Spinal cord (tissue), 10 donors: Measurements from ENCODE around the gene FBXW8. TPM values are rescaled to one million over a fixed set of nuclear protein-coding genes. Genes with fewer than 3 reads are reported as not detected.

Experiments used
- DNase-seq, 6 donors: peaks; one replicate each; pipeline versions ENCODE4 v3.0.0 to v3.0.0-alpha.2; 2013 to 2015; ENCODE audit warnings: low spot score in 6 of 6, low read depth in 4 of 6
- H3K27ac ChIP-seq: one replicate; pipeline ENCODE4 v1.5.1; 2013; ENCODE audit warnings: low read depth, low read length, control low read depth
- H3K27me3 ChIP-seq: one replicate; pipeline ENCODE4 v1.6.1; 2013; ENCODE audit warnings: low read length; ENCODE audit not compliant: control insufficient read depth, insufficient read depth
- H3K36me3 ChIP-seq: one replicate; pipeline ENCODE4 v1.6.1; 2013; ENCODE audit warnings: low read length; ENCODE audit not compliant: control insufficient read depth, insufficient read depth
- H3K4me1 ChIP-seq: one replicate; pipeline ENCODE4 v1.6.1; 2013; ENCODE audit warnings: low read length; ENCODE audit not compliant: control insufficient read depth, insufficient read depth
- H3K4me3 ChIP-seq: one replicate; pipeline ENCODE4 v1.5.1; 2013; ENCODE audit warnings: low read depth, low read length, control low read depth
- H3K9me3 ChIP-seq: one replicate; pipeline ENCODE4 v1.6.1; 2013; ENCODE audit warnings: low read length; ENCODE audit not compliant: control insufficient read depth, insufficient read depth
- WGBS: methylation state at CpG from one replicate; pipeline ENCODE4 v1.1.5; 2013; ENCODE audit warnings: missing lambda C conversion rate; ENCODE audit not compliant: insufficient coverage; 5-methylcytosine and 5-hydroxymethylcytosine counted together
- polyA plus RNA-seq, 2 donors: library from polyadenylated mRNA; unstranded; fragments of 120-200 nt; gene quantifications; one replicate each; pipeline ENCODE4 v1.2.1, GENCODE V29; 2013; ENCODE audit not compliant: insufficient read length in 2 of 2
- total RNA-seq, 2 donors: library from RNA; depleted of rRNA in 1 of 2; stranded (reverse); fragments of 120-200 nt in 1 of 2; fragments of >200 nt in 1 of 2; gene quantifications; one replicate each; pipeline versions ENCODE4 v1.2.3 to v1.2.4, GENCODE V29; 2013 to 2014
- donor health status: healthy.

The FBXW8 gene
- total and polyA plus RNA-seq, 4 donors = 9.3 to 18.2 (median 17.3) TPM

DNA sequence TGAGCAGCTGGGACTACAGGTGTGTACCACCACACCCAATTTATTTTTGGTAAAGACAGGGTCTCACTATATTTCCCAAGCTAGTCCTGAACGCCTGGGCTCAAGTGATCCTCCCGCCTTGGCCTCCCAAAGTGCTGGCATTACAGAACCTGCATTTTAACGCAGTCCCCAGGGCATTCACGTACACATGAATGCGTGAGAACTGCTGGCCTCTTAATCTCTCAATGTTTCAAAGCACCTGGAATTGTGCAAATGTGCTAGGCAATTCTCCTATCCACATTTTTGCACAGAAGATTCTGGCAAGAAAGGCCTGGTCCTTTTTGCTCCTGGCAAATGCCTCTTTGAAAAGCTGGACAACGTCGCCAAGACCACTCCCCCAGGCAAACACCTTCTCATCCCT, 153.3 kb downstream of the FBXW8 start:
- DNase-seq = no peak
- H3K27ac ChIP-seq = no peak overlapping the region
- 88% methylated on average over 6 of the region's 7 CpGs for WGBS
- H3K9me3 ChIP-seq = no peaks in the 10 kb centered on the region
- peaks cover 36% of the 10 kb centered on the region for H3K4me1 ChIP-seq
- H3K36me3 ChIP-seq = no peaks in the 10 kb centered on the region
- H3K27me3 ChIP-seq = no peaks in the 10 kb centered on the region
- H3K4me3 ChIP-seq = no peak overlapping the region

- no peaks in the 10 kb centered on the region for H3K9me3 ChIP-seq
- H3K4me1 ChIP-seq = peaks cover 31% of the 10 kb centered on the region
- H3K27me3 ChIP-seq = no peaks in the 10 kb centered on the region
- H3K36me3 ChIP-seq = no peaks in the 10 kb centered on the region
- DNase-seq = no peak
- no peak overlapping the region for H3K27ac ChIP-seq
- 90% methylated on average over 2 of the region's 2 CpGs for WGBS
- H3K4me3 ChIP-seq = no peak overlapping the region
Observed at GRCh38 chr12:117064596-117064995, 153.8 kb downstream of the FBXW8 start.

GRCh38 chr12:117067016-117067415, 156.3 kb downstream of the FBXW8 start:
- no peaks in the 10 kb centered on the region for H3K36me3 ChIP-seq
- 73% methylated on average over 6 of the region's 10 CpGs for WGBS
- no peaks in the 10 kb centered on the region for H3K9me3 ChIP-seq
- DNase-seq = peak in 1 of 6 donors; percentile 49
- H3K27me3 ChIP-seq = no peaks in the 10 kb centered on the region
- H3K4me3 ChIP-seq = no peak overlapping the region
- H3K4me1 ChIP-seq = peaks cover 13% of the 10 kb centered on the region
- H3K27ac ChIP-seq = no peak overlapping the region

DNA sequence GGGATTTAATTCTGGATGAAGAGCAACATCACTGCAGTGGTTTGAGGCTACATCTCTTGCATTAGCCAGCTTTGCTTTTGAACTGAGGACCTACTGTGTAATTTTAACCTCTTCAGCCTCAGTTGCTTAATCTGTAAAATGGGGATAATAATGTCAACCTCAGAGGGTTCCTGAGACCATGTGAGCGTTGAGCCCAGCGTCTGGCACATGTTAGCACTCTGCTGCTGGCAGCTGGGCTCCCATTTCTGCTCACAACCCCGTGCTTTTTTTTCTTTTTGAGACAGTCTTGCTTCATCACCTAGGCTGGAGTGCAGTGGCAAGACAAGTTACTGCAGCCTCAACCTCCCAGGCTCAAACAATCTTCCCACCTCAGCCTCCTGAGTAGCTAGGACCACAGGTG, 156.9 kb downstream of the FBXW8 start:
- Histone ChIP-seq H3K4me1 (peaks cover 10% of the 10 kb centered on the region), H3K27ac (no peak overlapping the region), H3K9me3 (no peaks in the 10 kb centered on the region), H3K36me3 (no peaks in the 10 kb centered on the region), H3K4me3 (no peak overlapping the region), H3K27me3 (no peaks in the 10 kb centered on the region)
- no peak for DNase-seq
- 67% methylated on average over 1 of the region's 3 CpGs for WGBS

DNA sequence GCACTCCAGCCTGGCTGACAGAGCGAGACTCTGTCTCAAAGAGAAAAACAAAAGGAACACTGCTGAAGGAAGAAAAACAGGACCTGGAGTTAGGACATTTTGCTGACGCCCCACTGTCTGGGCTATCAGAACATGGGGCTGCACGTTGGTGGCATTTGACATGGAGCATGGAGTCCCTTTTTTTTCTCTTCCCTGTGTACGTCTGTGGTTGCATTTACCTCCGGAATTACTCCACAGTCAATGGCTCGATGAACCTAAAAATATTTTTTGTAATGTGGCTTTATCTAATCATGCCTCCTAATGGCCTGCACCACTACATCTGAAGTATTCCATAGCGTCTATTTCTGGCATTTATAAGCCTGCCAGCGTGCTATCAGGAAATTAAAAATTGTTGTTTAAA, 157.7 kb downstream of the FBXW8 start:
- H3K4me3 ChIP-seq = no peak overlapping the region
- 100% methylated on average over 2 of the region's 8 CpGs for WGBS
- no peaks in the 10 kb centered on the region for H3K9me3 ChIP-seq

DNA sequence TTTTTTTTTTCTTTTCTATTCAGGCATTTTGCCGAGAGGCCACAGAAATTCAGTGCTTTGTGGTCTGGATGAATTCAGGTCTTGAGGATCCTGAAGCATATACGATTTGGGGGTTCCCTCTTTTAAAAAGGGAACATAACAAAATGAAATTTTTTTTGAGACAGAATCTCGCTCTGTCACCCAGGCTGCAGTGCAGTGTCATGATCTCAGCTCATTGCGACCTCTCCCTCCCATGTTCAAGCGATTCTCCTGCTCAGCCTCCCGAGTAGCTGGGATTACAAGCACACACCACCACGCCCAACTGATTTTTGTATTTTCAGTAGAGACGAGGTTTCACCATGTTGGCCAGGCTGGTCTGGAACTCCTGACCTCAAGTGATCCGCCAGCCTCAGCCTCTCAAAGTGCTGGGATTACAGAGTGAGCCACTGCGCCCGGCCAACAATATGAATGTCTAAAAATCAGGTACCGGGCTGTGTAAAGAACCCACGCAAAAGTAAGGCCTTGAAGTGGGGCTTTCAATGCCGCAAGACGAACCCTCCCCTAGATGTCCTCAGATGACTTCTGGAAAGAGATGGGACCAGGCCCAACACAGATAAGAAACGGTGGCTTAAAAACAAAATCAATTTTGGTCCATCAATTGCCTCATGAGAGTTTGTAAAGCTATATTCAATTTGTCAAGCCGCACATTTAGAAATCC, 158.5 kb downstream of the FBXW8 start:
- no peaks in the 10 kb centered on the region for H3K9me3 ChIP-seq
- WGBS = 96% methylated on average over 14 of the region's 17 CpGs
- H3K27me3 ChIP-seq = no peaks in the 10 kb centered on the region
- DNase-seq = no peak
- no peaks in the 10 kb centered on the region for H3K4me1 ChIP-seq
- no peak overlapping the region for H3K4me3 ChIP-seq
- H3K27ac ChIP-seq = no peak overlapping the region
- H3K36me3 ChIP-seq = no peaks in the 10 kb centered on the region

More for the DNA sequence above, 157.7 kb downstream of the FBXW8 start:
- Histone ChIP-seq H3K4me1 (peaks cover 2% of the 10 kb centered on the region), H3K27me3 (no peaks in the 10 kb centered on the region), H3K36me3 (no peaks in the 10 kb centered on the region), H3K27ac (no peak overlapping the region)
- no peak for DNase-seq

GRCh38 chr12:117069926-117070900, 159.5 kb downstream of the FBXW8 start:
- WGBS = 93% methylated on average over 7 of the region's 14 CpGs
- no peak for DNase-seq
- Histone ChIP-seq H3K4me3 (no peak overlapping the region), H3K27me3 (no peaks in the 10 kb centered on the region), H3K27ac (no peak overlapping the region), H3K36me3 (no peaks in the 10 kb centered on the region), H3K9me3 (no peaks in the 10 kb centered on the region), H3K4me1 (no peaks in the 10 kb centered on the region)

DNA sequence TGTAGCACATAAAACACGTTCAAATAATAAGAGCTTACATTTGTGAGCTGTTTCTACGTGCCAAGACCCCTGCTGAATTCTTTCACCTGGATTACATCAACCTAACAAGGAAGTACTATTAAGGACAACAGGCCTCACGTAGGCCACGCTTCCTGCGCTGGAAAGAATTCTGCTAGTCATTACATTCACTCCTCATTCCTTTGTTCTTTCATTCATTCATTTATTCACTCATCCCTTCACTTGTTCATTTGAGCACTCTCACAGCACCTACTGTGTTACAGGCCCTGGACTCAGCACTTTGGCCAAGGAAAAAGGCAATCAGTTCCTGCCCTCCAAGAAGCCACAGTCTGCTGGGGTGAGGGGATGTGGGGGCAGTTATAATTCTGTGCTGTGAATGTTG, 160.3 kb downstream of the FBXW8 start:
- H3K27me3 ChIP-seq = no peaks in the 10 kb centered on the region
- no peak overlapping the region for H3K4me3 ChIP-seq
- no peaks in the 10 kb centered on the region for H3K9me3 ChIP-seq
- DNase-seq = no peak
- 79% methylated on average over 5 of the region's 5 CpGs for WGBS
- no peak overlapping the region for H3K27ac ChIP-seq
- H3K36me3 ChIP-seq = no peaks in the 10 kb centered on the region
- no peaks in the 10 kb centered on the region for H3K4me1 ChIP-seq

- no peak overlapping the region for H3K27ac ChIP-seq
- WGBS = 100% methylated on average over 4 of the region's 5 CpGs
- H3K4me3 ChIP-seq = no peak overlapping the region
- H3K4me1 ChIP-seq = no peaks in the 10 kb centered on the region
- H3K9me3 ChIP-seq = no peaks in the 10 kb centered on the region
- H3K27me3 ChIP-seq = no peaks in the 10 kb centered on the region
- no peaks in the 10 kb centered on the region for H3K36me3 ChIP-seq
- no peak for DNase-seq
Observed at GRCh38 chr12:117072106-117072505, 161.4 kb downstream of the FBXW8 start.
